ENCODE results near the gene BBLN. TPM values are rescaled to one million over a fixed set of nuclear protein-coding genes. Genes with fewer than 3 reads are reported as not detected.

BBLN gene
- total and polyA plus RNA-seq, 2 donors (not counting 1 experiment from before 2014, with no cell fraction given): 44.3 to 148 TPM

GRCh38 chr9:128113526-128114325, 46.3 kb upstream of the BBLN start:
- no peaks in the 10 kb centered on the region for H3K9me3 Mint-ChIP-seq (ENCODE audit: insufficient read depth)
- WGBS (ENCODE audit: insufficient coverage): 100% methylated on average over 10 of the region's 12 CpGs
- Histone ChIP-seq H3K27me3 (replicated peaks in 1 of 4; ENCODE audit: control extremely low read depth in 1 of 4, control insufficient read depth in 3 of 4, insufficient read depth in 4 of 4, low read length in 3 of 4) (no peaks in the 10 kb centered on the region), H3K79me2 (ENCODE audit: control insufficient read depth, insufficient read depth, low read length) (peaks cover 8% of the 10 kb centered on the region), H2AFZ (ENCODE audit: insufficient read depth, low read depth, low read length, poor library complexity, severe bottlenecking) (no peak overlapping the region), H3K4me1 (ENCODE audit: control insufficient read depth in 2 of 2, insufficient read depth in 2 of 2, low read length in 2 of 2) (peaks cover 37 to 42% of the 10 kb centered on the region in 2 donors), H3K9me3 (ENCODE audit: control extremely low read depth in 1 of 3, control insufficient read depth in 2 of 3, insufficient read depth in 1 of 3, low read length in 2 of 3) (peaks cover 0 to 6% (median 0%) of the 10 kb centered on the region in 3 donors), H3K36me3 (replicated peaks in 1 of 2; ENCODE audit: control extremely low read depth in 1 of 2, control insufficient read depth in 1 of 2, extremely low read depth in 1 of 2, insufficient read depth in 2 of 2, low read length in 1 of 2) (peaks cover 3 to 9% of the 10 kb centered on the region in 2 experiments), H3K4me2 (replicated peaks; ENCODE audit: low read depth, low read length, poor library complexity, severe bottlenecking) (no peak overlapping the region), H3K27ac (ENCODE audit: low read length in 2 of 2) (peak overlapping the region in 1 of 2 donors; percentile 70), H3K4me3 (ENCODE audit: control extremely low read depth in 1 of 5, extremely low read depth in 1 of 5, insufficient read depth in 1 of 5, low read depth in 2 of 5, low read length in 4 of 5) (no peak overlapping the region), H3K9ac (ENCODE audit: low read length) (no peak overlapping the region), H4K20me1 (ENCODE audit: control insufficient read depth, insufficient read depth, low read length, poor library complexity, severe bottlenecking) (peaks cover 6% of the 10 kb centered on the region)
- DNase-seq (no peak), ATAC-seq (ENCODE audit: low read depth) (no peak)
- intact Hi-C loops (cut with micrococcal nuclease): no loop called here
- no peaks in the 10 kb centered on the region for H3K27me3 Mint-ChIP-seq
- H3K4me3 Mint-ChIP-seq: no peak overlapping the region
- peaks cover 43% of the 10 kb centered on the region for H3K4me1 Mint-ChIP-seq
- TF ChIP-seq CTCF (IDR thresholded peaks at IDR 0.05) (no peak), EZH2 (IDR thresholded peaks at IDR 0.05; ENCODE audit: borderline replicate concordance, insufficient read depth, low read depth, low read length, poor library complexity, severe bottlenecking) (no peak)
- POLR2A ChIA-PET: interaction anchor here (0.5 kb wide), 1 partner anchor 187 kb away, joined by 5 read pairs; no protein-coding TSS in a partner anchor
- CTCF ChIA-PET: interaction anchor here (1.0 to 5.7 kb wide), 4 partner anchors 21 to 172 kb away, joined by 3 to 47 read pairs (median 31); no protein-coding TSS in a partner anchor
- peak overlapping the region; percentile 68 for H3K27ac Mint-ChIP-seq

Measured in B cell (primary cell).